ENCODE data around the gene FAM131C.
"Not testable (repeated sequence)": the region's sequence is repeated elsewhere in the genome, so short reads cannot be mapped to it uniquely, and the experiment has no call there.

GRCh38 chr1:16056521-16056912 lies 16.9 kb downstream of the FAM131C start:
- not testable (repeated sequence) for TF ChIP-seq POLR2A (IDR thresholded peaks at IDR 0.05; ENCODE audit: extremely low read depth, insufficient read length); CTCF (IDR thresholded peaks at IDR 0.05; ENCODE audit: low read depth, low read length); MYC (IDR thresholded peaks at IDR 0.05; ENCODE audit: low read depth, low read length)

Data from NB4 (cell line).